ENCODE measurements around the gene HMCES.

The HMCES gene

GRCh38 chr3:129349791-129350190 lies 71.1 kb downstream of the HMCES start:
- no peak for DNase-seq

- DNase-seq = no peak
Observed at GRCh38 chr3:129352045-129352444, 73.4 kb downstream of the HMCES start.

- no peak for DNase-seq
Observed at GRCh38 chr3:129352650-129353588, 74.2 kb downstream of the HMCES start.

GRCh38 chr3:129353589-129353941 lies 74.9 kb downstream of the HMCES start:
- DNase-seq = no peak

Measured in activated T-cell treated with anti-CD3 and anti-CD28 coated beads for 4 hours (primary cell).